Fibroblast of skin of scalp (primary cell): ENCODE results near the gene TMEM178B.
"Not testable (repeated sequence)": the region's sequence is repeated elsewhere in the genome, so short reads cannot be mapped to it uniquely, and the experiment has no call there.

Experiments
- DNase-seq: peaks from one replicate; pipeline ENCODE4 v3.0.0-alpha.2; 2013

The TMEM178B gene

GRCh38 chr7:141074162-141074991 is 513 bp downstream of the TMEM178B start:
- no peak for DNase-seq

GRCh38 chr7:141074997-141075396 is 1.1 kb downstream of the TMEM178B start:
- DNase-seq = no peak

GRCh38 chr7:141076377-141076776 is 2.5 kb downstream of the TMEM178B start:
- no peak for DNase-seq

- no peak for DNase-seq
Measured at GRCh38 chr7:141079219-141079618, 5.4 kb downstream of the TMEM178B start.

GRCh38 chr7:141089490-141089889 is 15.6 kb downstream of the TMEM178B start:
- not testable (repeated sequence) for DNase-seq

GRCh38 chr7:141094336-141095070 is 20.6 kb downstream of the TMEM178B start:
- no peak for DNase-seq

- DNase-seq = no peak
Measured at GRCh38 chr7:141097430-141097829, 23.6 kb downstream of the TMEM178B start.

- no peak for DNase-seq
Measured at GRCh38 chr7:141102436-141102835, 28.6 kb downstream of the TMEM178B start.

- DNase-seq = no peak
Measured at GRCh38 chr7:141103847-141104429, 30.1 kb downstream of the TMEM178B start.

GRCh38 chr7:141113131-141113530 is 39.3 kb downstream of the TMEM178B start:
- DNase-seq = no peak

- DNase-seq = no peak
Measured at GRCh38 chr7:141114029-141114664, 40.3 kb downstream of the TMEM178B start.

- no peak for DNase-seq
Measured at GRCh38 chr7:141115965-141116364, 42.1 kb downstream of the TMEM178B start.

- DNase-seq = not testable (repeated sequence)
Measured at GRCh38 chr7:141116661-141117060, 42.8 kb downstream of the TMEM178B start.

- DNase-seq = no peak
Measured at GRCh38 chr7:141118767-141119166, 44.9 kb downstream of the TMEM178B start.

- no peak for DNase-seq
Measured at GRCh38 chr7:141119187-141119586, 45.3 kb downstream of the TMEM178B start.

- DNase-seq = no peak
Measured at GRCh38 chr7:141122736-141123135, 48.9 kb downstream of the TMEM178B start.

GRCh38 chr7:141123522-141123921 is 49.7 kb downstream of the TMEM178B start:
- no peak for DNase-seq

- no peak for DNase-seq
Measured at GRCh38 chr7:141126107-141126506, 52.2 kb downstream of the TMEM178B start.

GRCh38 chr7:141128506-141128905 is 54.6 kb downstream of the TMEM178B start:
- DNase-seq = no peak

GRCh38 chr7:141128931-141129330 is 55.1 kb downstream of the TMEM178B start:
- no peak for DNase-seq

GRCh38 chr7:141132671-141133070 is 58.8 kb downstream of the TMEM178B start:
- no peak for DNase-seq

GRCh38 chr7:141133646-141134045 is 59.8 kb downstream of the TMEM178B start:
- no peak for DNase-seq

- DNase-seq = no peak
Measured at GRCh38 chr7:141142058-141142457, 68.2 kb downstream of the TMEM178B start.
